ENCODE measurements around the gene ALDH3B2. TPM values are rescaled to one million over a fixed set of nuclear protein-coding genes. Genes with fewer than 3 reads are reported as not detected.
A peak's percentile ranks its signal among the peaks of the same experiment; 100 is the strongest.

The ALDH3B2 gene
- total RNA-seq, 1 experiment from 2014 or later: 1.8 TPM

DNA sequence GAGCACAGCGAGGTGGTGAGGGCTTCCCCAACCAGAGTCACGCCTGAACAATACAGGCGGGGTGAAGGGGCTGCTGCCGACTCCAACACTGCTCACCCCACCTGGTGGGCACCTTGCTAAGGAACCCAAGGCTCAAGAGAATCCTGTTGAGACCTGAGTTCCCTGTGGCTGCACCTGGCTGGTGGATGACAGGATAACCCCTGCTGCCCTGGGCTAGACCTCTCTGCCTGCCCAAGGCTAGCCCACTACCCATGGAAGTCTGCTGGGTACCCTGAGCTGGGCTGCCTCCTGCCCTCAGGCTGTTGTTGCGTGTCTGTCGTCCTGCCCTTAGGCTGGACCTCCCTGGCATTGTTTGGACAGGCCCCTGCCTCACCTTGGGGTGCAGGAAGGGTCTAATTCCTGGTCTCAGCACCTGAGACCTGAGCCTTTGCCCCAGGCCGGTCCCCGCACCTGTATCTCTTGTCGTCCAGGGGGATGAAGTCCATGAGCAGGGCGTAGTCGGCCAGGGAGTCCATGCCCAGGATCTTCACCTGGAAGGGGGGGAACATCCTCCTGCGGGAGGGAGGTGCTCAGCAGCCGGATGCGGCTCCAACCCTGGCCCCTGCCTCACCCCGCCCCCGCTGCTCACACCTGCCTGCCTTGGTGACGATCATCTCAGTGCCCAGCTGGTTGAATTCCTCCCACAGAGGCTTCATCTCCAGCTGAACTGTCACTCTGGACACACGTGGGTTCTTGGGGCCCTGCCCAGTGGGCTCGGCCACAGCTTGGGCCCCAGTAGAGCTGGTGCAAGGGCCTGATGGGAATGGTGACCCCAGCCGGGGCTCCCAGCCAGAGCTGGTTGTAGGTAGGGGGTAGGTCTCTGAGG lies 39.8 kb downstream of the ALDH3B2 start:
- Histone ChIP-seq H3K4me2 (ENCODE audit: low read depth, low read length, poor library complexity, severe bottlenecking) (no peak overlapping the region), H3K4me1 (ENCODE audit: low read length) (peaks cover 11% of the 10 kb centered on the region), H3K36me3 (ENCODE audit: insufficient read depth, low read length) (no peaks in the 10 kb centered on the region), H4K20me1 (ENCODE audit: insufficient read depth, low read depth, low read length) (no peaks in the 10 kb centered on the region), H3K9me2 (replicated peaks; ENCODE audit: insufficient read depth, low read length) (no peaks in the 10 kb centered on the region), H3K79me2 (ENCODE audit: low read length) (no peaks in the 10 kb centered on the region), H3K9ac (ENCODE audit: low read length) (no peak overlapping the region), H3K9me3 (ENCODE audit: low read length) (no peaks in the 10 kb centered on the region), H3K27me3 (ENCODE audit: low read length) (no peaks in the 10 kb centered on the region), H2AFZ (ENCODE audit: low read length) (no peak overlapping the region), H3K27ac (ENCODE audit: low read length) (no peak overlapping the region), H3K4me3 (ENCODE audit: low read length) (no peak overlapping the region)
- no peak for DNase-seq

DNA sequence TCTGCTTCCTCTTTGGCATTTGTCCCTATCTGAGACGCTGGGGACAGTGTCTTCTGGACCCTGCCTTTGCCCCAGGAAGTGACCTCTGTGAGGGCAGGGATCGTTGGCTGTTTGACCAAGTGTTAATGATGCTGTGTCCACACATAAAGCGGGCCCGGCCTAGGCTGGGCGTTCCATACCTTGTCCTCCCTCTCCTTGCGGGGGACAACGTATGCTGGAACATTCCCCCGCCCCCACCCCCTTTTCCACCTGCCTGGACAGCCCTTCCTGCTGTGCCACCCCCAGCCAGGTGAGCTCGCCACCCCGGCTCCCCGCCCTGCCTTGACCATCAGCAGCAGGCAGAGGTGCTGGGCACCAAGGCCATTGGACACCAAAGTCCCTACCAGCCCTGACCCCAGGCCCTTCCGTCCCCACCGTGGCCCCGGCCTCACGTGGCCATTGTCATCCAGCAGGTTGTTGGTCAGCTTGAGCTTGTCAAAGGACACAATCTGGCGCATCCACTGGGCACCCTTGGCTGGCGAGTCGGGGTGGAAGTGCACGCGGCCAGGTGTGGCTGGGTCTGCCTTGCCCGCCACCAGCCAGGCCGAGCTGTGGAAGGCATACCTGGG lies 40.6 kb downstream of the ALDH3B2 start:
- Histone ChIP-seq H2AFZ (ENCODE audit: low read length) (no peak overlapping the region), H3K4me3 (ENCODE audit: low read length) (no peak overlapping the region), H3K4me2 (ENCODE audit: low read depth, low read length, poor library complexity, severe bottlenecking) (no peak overlapping the region), H3K27me3 (ENCODE audit: low read length) (no peaks in the 10 kb centered on the region), H3K9me3 (ENCODE audit: low read length) (no peaks in the 10 kb centered on the region), H3K36me3 (ENCODE audit: insufficient read depth, low read length) (no peaks in the 10 kb centered on the region), H3K27ac (ENCODE audit: low read length) (no peak overlapping the region), H3K4me1 (ENCODE audit: low read length) (peaks cover 18% of the 10 kb centered on the region), H3K9ac (ENCODE audit: low read length) (no peak overlapping the region), H4K20me1 (ENCODE audit: insufficient read depth, low read depth, low read length) (no peaks in the 10 kb centered on the region), H3K79me2 (ENCODE audit: low read length) (no peaks in the 10 kb centered on the region), H3K9me2 (replicated peaks; ENCODE audit: insufficient read depth, low read length) (no peaks in the 10 kb centered on the region)
- no peak for DNase-seq

DNA sequence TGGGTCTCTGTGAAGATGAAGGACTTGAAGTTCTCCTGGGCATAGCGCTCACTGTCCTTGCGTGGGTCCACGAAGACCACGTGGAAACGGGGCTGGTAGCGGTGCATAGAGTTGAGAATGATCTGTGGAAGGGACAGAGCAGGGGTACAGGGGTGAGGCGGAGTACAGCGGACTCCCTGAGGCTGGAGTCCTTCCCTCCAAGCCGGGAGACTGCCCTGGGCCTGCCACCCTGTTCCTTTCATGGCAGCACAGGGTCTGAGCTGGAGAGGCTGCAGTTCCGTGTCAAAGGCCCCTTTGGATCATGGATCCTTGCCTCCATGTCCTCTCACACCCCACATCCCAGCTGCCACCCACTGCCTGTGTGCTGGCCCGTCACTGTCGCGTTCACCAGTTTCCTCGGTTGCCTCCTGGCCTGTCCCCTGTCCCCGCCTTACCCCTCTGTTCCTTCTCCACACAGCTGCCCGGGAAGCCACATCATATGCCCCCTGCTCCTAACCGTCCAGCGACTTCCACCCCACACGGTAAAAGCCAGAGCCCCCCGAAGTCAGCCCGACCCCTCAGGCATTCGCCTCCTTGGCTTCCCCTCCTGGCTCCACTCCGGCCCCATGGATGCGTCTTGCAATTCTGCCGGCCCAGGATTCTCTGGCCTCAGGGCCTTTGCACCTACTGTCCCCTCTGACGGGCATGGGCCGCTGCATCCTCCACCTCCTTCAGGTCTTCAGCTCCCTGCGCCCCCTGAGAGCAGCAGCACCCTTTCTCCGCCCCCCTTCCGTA lies 41.3 kb downstream of the ALDH3B2 start:
- H3K79me2 ChIP-seq (ENCODE audit: low read length): no peaks in the 10 kb centered on the region
- no peak for DNase-seq
- H3K9me3 ChIP-seq (ENCODE audit: low read length): no peaks in the 10 kb centered on the region
- no peak overlapping the region for H3K9ac ChIP-seq (ENCODE audit: low read length)
- H3K4me2 ChIP-seq (ENCODE audit: low read depth, low read length, poor library complexity, severe bottlenecking): no peak overlapping the region
- H3K27me3 ChIP-seq (ENCODE audit: low read length): no peaks in the 10 kb centered on the region
- no peaks in the 10 kb centered on the region for H3K9me2 ChIP-seq (replicated peaks; ENCODE audit: insufficient read depth, low read length)
- H3K4me1 ChIP-seq (ENCODE audit: low read length): peaks cover 25% of the 10 kb centered on the region
- H3K4me3 ChIP-seq (ENCODE audit: low read length): no peak overlapping the region
- H4K20me1 ChIP-seq (ENCODE audit: insufficient read depth, low read depth, low read length): no peaks in the 10 kb centered on the region
- no peaks in the 10 kb centered on the region for H3K36me3 ChIP-seq (ENCODE audit: insufficient read depth, low read length)
- H3K27ac ChIP-seq (ENCODE audit: low read length): no peak overlapping the region
- no peak overlapping the region for H2AFZ ChIP-seq (ENCODE audit: low read length)

DNA sequence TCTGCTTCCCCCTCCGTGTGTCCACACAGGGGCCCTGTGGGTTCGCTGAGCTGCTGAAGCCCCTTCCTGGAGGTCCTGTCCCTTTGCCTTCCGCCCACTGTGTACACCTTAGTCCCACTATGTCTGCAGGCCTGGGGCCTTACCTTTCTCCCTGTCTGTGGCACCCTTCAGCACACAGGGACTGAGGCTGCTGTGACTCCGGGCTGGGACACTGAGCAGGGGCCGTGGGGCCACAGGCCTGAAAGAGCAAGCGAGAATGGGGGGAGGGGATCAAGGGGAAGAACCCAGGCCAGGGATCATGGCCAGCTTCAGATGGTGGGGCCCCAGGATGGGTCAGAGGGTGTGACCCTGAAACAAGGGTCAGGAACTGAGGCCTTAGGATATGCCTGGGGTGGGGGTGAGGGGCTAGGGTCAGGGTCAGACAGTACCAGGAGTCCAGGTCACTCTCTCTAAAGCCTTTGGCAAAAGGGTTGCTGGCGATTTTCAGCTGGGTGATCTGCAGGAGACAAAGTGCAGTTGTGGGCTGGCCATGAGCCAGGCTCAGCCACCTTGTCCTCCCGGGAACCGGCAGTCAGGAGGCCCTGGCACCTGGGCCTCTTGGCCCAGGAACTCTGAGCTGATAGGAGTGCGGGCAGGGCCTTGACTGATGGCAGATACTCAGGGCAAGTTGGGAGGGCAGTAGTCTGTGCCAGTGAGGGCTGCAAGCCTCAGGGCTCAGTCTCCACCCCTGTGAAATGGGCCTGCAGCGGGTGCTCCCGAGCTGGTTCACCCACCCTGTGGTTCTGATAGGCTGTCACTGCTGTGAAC lies 42.0 kb downstream of the ALDH3B2 start:
- no peak overlapping the region for H3K27ac ChIP-seq (ENCODE audit: low read length)
- H3K4me3 ChIP-seq (ENCODE audit: low read length): no peak overlapping the region
- H3K4me2 ChIP-seq (ENCODE audit: low read depth, low read length, poor library complexity, severe bottlenecking): no peak overlapping the region
- H3K9ac ChIP-seq (ENCODE audit: low read length): no peak overlapping the region
- H3K36me3 ChIP-seq (ENCODE audit: insufficient read depth, low read length): no peaks in the 10 kb centered on the region
- H3K79me2 ChIP-seq (ENCODE audit: low read length): no peaks in the 10 kb centered on the region
- DNase-seq: no peak
- H3K27me3 ChIP-seq (ENCODE audit: low read length): no peaks in the 10 kb centered on the region
- no peaks in the 10 kb centered on the region for H3K9me2 ChIP-seq (replicated peaks; ENCODE audit: insufficient read depth, low read length)
- H3K9me3 ChIP-seq (ENCODE audit: low read length): no peaks in the 10 kb centered on the region
- H4K20me1 ChIP-seq (ENCODE audit: insufficient read depth, low read depth, low read length): no peaks in the 10 kb centered on the region
- H2AFZ ChIP-seq (ENCODE audit: low read length): no peak overlapping the region
- H3K4me1 ChIP-seq (ENCODE audit: low read length): peaks cover 26% of the 10 kb centered on the region

DNA sequence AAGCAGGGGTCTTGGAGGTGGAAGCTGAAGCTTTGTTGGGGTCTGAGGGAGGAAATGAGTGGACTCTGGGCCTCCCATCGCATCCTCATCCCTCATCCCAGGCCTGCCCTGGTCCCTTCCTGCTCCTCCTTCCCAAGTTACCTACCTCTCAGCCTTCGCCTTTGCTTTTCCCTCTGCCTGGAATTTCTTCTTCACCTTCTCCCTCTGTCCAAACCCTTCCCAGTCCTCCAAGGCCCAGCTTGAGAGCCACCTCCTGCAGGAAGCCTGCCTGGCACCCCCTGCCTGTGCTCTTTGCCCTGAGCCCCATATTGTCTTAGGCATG lies 42.6 kb downstream of the ALDH3B2 start:
- Histone ChIP-seq H3K9ac (ENCODE audit: low read length) (no peak overlapping the region), H3K9me3 (ENCODE audit: low read length) (no peaks in the 10 kb centered on the region)

DNA sequence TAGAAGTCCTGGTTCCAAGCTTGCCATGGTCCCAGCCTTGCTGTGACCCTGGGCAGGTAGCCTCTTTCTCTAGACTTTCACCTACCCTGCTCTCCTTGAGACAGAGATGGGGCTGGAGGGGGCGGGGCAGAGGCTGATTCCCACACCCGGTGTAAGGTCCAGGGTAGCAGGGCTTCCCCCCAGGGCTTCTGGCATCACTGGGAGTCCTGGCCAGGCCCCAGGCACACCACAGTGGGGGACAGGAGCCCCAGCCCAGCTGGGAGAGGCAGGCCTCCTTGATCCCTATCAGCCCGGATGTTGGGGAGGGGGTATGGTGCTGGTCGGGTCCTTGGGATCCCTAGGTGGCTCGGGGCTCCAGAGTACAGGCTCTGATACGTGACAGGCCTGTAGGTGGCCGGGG lies 43.0 kb downstream of the ALDH3B2 start:
- DNase-seq: no peak
- Histone ChIP-seq H3K27me3 (ENCODE audit: low read length) (no peaks in the 10 kb centered on the region), H3K9me3 (ENCODE audit: low read length) (no peaks in the 10 kb centered on the region), H3K4me2 (ENCODE audit: low read depth, low read length, poor library complexity, severe bottlenecking) (peak overlapping the region; percentile 78), H3K4me1 (ENCODE audit: low read length) (peaks cover 26% of the 10 kb centered on the region), H3K27ac (ENCODE audit: low read length) (no peak overlapping the region), H3K4me3 (ENCODE audit: low read length) (peak overlapping the region; percentile 80; the same call in 1 of the 2 replicates), H3K79me2 (ENCODE audit: low read length) (no peaks in the 10 kb centered on the region), H3K9me2 (replicated peaks; ENCODE audit: insufficient read depth, low read length) (no peaks in the 10 kb centered on the region), H3K36me3 (ENCODE audit: insufficient read depth, low read length) (no peaks in the 10 kb centered on the region; the same call in 1 of the 2 replicates), H2AFZ (ENCODE audit: low read length) (no peak overlapping the region), H4K20me1 (ENCODE audit: insufficient read depth, low read depth, low read length) (no peaks in the 10 kb centered on the region), H3K9ac (ENCODE audit: low read length) (peak overlapping the region; percentile 80; the same call in 1 of the 2 replicates)

More for the DNA sequence above, 42.6 kb downstream of the ALDH3B2 start:
- Histone ChIP-seq H3K27ac (ENCODE audit: low read length) (no peak overlapping the region), H2AFZ (ENCODE audit: low read length) (no peak overlapping the region), H3K27me3 (ENCODE audit: low read length) (no peaks in the 10 kb centered on the region), H3K4me3 (ENCODE audit: low read length) (no peak overlapping the region), H3K4me2 (ENCODE audit: low read depth, low read length, poor library complexity, severe bottlenecking) (no peak overlapping the region), H3K4me1 (ENCODE audit: low read length) (peaks cover 26% of the 10 kb centered on the region), H3K9me2 (replicated peaks; ENCODE audit: insufficient read depth, low read length) (no peaks in the 10 kb centered on the region), H3K36me3 (ENCODE audit: insufficient read depth, low read length) (no peaks in the 10 kb centered on the region; the same call in 1 of the 2 replicates), H4K20me1 (ENCODE audit: insufficient read depth, low read depth, low read length) (no peaks in the 10 kb centered on the region), H3K79me2 (ENCODE audit: low read length) (no peaks in the 10 kb centered on the region)
- no peak for DNase-seq

DNA sequence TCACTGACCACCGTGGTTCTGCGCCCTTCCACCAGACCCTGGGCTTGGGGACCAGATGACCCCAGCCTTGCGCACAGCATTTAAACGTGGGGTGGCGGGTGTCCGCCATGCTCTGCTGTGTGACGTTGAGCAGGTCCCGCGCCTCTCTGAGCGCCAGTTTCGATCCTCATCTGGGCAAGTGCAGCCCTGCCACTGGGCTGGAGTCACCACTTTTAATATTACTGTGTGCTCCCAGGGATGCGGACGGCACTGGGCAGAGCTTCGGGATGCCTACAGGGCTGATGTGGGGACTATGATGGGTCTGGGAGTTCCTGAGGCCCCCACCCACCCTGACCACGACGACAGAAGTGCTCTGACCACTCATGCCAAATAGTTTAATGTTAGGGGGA lies 43.5 kb downstream of the ALDH3B2 start:
- Histone ChIP-seq H3K27ac (ENCODE audit: low read length) (no peak overlapping the region), H3K27me3 (ENCODE audit: low read length) (no peaks in the 10 kb centered on the region), H3K36me3 (ENCODE audit: insufficient read depth, low read length) (no peaks in the 10 kb centered on the region; the same call in 1 of the 2 replicates), H3K4me2 (ENCODE audit: low read depth, low read length, poor library complexity, severe bottlenecking) (peak overlapping the region; percentile 78), H2AFZ (ENCODE audit: low read length) (no peak overlapping the region), H3K9me3 (ENCODE audit: low read length) (no peaks in the 10 kb centered on the region), H4K20me1 (ENCODE audit: insufficient read depth, low read depth, low read length) (no peaks in the 10 kb centered on the region), H3K4me3 (ENCODE audit: low read length) (peak overlapping the region; percentile 80), H3K4me1 (ENCODE audit: low read length) (peaks cover 26% of the 10 kb centered on the region), H3K9ac (ENCODE audit: low read length) (peak overlapping the region; percentile 80), H3K79me2 (ENCODE audit: low read length) (no peaks in the 10 kb centered on the region), H3K9me2 (replicated peaks; ENCODE audit: insufficient read depth, low read length) (no peaks in the 10 kb centered on the region)
- no peak for DNase-seq
